Measurements from ENCODE around the gene SULT1A2.
"Not testable (repeated sequence)": the region's sequence is repeated elsewhere in the genome, so short reads cannot be mapped to it uniquely, and the experiment has no call there.

Gene SULT1A2

GRCh38 chr16:28596840-28597691 is at the start of gene SULT1A2:
Gene SULT1A2, minus strand, starts transcription at chr16:28597050. Its CDS starts 1,120 bp downstream, at chr16:28595930.
- DNase-seq: no peak

DNA sequence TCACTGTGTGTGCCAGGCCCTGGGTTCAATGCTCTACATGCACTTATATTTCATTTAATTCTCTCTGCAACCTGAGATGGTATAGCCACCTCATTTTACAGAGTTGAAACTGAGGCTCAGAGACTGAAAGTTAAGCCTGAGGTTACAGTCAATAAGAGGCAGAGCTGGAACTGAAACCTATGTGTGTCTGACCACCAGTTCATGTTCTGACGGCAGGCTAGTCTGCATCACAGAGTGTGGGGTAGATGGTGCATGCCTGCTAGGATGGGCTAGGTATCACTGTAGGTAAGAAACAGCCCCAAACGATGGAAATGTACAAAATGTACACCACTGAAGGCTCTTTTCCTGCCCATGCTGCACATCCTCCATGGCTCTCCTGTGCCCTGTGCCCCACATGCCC is 43.1 kb upstream of the SULT1A2 start:
- not testable (repeated sequence) for DNase-seq

GRCh38 chr16:28638359-28638758 is 41.5 kb upstream of the SULT1A2 start:
- DNase-seq: not testable (repeated sequence)

DNA sequence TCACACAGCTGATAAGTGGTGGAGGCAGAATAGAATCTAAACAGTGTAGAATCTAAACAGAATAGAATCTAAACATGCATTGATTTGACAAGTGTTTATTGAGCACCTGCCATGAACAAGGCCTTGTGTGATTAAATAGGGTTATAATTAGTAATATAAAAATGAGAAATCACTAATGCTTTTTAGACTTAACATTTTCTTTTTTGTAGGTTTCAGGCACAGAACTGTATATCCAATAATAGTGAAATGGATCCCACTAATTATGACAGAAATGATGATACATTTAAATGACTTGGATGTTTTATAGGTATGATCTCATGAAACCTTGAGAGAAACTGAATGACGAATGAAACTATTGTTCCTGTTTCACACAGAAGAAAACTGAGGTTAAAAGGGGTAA is 40.9 kb upstream of the SULT1A2 start, which contains the start of gene NPIPB8:
Gene NPIPB8 (plus strand): TSS at position 301 of the 400 bp plus-strand sequence. CDS start 296 bp downstream, outside the sequence.
- DNase-seq: not testable (repeated sequence)

- DNase-seq: not testable (repeated sequence)
Measured at GRCh38 chr16:28636093-28636823, 39.4 kb upstream of the SULT1A2 start.

- DNase-seq: not testable (repeated sequence)
Measured at GRCh38 chr16:28630905-28631304, 34.1 kb upstream of the SULT1A2 start.

DNA sequence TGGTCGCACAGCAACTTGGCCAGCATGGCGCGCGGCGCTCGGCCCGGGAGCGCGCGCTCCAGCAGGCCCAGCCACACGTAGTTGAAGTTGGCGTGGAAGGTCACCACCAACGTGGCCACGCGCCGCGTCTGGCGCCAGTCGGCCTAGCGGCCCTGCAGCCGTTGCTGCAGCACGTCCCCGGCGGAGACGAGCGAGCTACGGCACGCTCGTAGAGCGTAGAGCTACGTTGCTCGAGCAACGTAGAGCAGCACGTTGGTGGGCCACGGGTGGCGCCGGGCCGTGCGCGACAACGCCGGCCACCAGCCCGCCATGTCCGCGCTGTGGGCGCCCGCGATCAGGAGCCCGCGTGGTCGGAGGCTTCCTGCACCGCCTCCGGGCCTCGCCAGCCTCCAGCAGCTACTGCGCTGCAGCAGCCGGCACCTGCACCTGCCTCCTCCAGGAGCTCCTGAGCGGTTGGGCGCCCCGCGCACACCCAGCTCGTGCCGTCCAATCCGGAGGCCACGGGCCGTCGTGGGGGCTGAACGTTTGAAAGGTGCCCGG is 26.4 kb upstream of the SULT1A2 start:
- DNase-seq: peak; percentile 21 to 55 (median 32)

GRCh38 chr16:28622532-28623171 is 25.8 kb upstream of the SULT1A2 start:
- DNase-seq: not testable (repeated sequence)

- no peak for DNase-seq
Measured at GRCh38 chr16:28621481-28622155, 24.8 kb upstream of the SULT1A2 start.

DNA sequence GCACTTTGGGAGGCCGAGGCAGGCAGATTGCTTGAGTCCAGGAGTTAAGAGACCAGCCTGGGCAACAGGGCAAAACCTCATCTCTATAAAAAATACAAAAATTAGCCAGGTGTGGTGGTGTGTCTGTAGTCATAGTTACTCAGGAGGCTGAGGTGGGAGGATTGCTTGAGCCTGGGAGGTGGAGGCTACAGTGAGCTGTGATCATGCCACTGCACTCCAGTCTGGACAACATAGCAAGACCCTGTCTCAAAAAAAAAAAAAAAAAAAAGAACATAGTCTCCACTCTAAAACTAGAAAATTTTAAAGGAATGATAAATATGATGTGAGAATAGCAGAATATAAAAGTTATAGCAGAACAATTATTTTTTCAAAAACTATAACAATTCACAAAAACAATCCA is 23.5 kb upstream of the SULT1A2 start:
- not testable (repeated sequence) for DNase-seq

GRCh38 chr16:28617874-28618273 is 21.0 kb upstream of the SULT1A2 start:
- peak; percentile 58 to 77 (median 65) for DNase-seq

DNA sequence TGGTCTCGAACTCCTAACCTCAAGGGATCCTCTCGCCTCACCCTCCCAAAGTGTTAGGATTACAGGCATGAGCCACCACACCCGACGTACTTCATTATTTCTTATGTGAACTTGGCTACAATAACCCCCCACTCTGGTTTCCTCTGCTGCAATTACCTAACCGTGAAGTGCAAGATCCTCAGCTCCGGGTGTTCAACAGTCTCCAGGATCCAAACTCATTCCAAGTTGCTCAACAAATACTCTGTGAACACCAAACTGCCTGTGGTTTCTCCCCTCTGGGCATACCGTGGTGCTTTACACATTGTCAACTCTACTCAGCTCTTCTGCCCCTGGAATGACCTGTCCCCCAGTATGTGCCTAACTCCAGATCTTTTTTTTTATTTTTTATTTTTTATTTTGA is 19.8 kb upstream of the SULT1A2 start:
- no peak for DNase-seq

GRCh38 chr16:28616224-28616577 is 19.4 kb upstream of the SULT1A2 start:
- not testable (repeated sequence) for DNase-seq

DNA sequence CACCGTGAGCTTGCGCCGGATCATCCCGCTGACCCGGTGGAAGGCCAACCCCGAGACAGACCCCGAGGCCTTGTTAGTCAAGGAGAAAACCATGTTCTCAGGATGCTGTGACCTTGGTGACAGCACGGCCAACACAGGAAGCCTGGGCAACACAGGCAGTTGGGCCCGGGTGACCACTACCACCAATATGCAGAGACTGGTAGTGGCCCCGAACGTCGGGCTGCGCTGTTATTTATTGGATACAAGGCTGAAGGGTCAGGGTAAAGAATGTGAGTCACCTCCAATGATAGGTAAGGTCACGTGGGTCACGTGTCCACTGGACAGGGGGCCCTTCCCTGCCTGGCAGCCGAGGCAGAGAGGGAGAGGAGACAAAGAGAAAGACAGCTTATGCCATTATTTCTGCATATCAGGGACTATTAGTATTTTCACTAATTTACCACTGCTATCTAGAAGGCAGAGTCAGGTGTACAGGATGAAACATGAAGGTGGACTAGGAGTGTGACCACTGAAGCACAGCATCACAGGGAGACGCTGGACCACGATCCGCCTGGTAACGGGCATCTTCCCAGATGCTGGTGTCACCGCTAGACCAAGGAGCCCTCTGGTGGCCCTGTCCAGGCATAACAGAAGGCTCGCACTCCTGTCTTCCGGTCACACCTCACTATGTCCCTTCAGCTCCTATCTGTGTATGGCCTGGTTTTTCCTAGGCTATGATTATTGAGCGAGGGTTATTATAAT is 18.8 kb upstream of the SULT1A2 start:
- peak; percentile 30 to 48 (median 38) for DNase-seq

GRCh38 chr16:28614561-28614960 is 17.7 kb upstream of the SULT1A2 start:
- not testable (repeated sequence) for DNase-seq

DNA sequence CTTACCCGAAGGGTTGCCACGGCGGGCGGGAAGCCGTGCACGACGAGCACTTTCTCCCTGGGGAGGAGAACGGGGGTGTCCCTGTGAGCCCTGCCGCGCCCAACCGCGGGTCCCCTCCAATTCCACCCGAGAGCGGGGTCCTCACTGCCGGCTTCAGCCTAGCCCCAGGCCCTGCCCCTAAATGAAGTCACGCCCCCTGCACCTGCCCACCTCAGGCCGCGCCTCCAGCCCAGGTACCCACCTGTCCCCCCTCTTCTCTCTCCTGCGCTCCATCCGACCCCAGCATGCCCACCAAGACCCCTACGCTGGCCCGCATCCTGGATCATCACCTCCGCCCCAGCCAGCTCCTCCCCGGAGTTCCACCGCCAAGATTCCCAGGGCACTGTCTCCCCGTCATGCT is 17.1 kb upstream of the SULT1A2 start:
- not testable (repeated sequence) for DNase-seq

GRCh38 chr16:28612359-28613280 is 15.8 kb upstream of the SULT1A2 start:
- not testable (repeated sequence) for DNase-seq

- no peak for DNase-seq
Measured at GRCh38 chr16:28610595-28611191, 13.8 kb upstream of the SULT1A2 start.

DNA sequence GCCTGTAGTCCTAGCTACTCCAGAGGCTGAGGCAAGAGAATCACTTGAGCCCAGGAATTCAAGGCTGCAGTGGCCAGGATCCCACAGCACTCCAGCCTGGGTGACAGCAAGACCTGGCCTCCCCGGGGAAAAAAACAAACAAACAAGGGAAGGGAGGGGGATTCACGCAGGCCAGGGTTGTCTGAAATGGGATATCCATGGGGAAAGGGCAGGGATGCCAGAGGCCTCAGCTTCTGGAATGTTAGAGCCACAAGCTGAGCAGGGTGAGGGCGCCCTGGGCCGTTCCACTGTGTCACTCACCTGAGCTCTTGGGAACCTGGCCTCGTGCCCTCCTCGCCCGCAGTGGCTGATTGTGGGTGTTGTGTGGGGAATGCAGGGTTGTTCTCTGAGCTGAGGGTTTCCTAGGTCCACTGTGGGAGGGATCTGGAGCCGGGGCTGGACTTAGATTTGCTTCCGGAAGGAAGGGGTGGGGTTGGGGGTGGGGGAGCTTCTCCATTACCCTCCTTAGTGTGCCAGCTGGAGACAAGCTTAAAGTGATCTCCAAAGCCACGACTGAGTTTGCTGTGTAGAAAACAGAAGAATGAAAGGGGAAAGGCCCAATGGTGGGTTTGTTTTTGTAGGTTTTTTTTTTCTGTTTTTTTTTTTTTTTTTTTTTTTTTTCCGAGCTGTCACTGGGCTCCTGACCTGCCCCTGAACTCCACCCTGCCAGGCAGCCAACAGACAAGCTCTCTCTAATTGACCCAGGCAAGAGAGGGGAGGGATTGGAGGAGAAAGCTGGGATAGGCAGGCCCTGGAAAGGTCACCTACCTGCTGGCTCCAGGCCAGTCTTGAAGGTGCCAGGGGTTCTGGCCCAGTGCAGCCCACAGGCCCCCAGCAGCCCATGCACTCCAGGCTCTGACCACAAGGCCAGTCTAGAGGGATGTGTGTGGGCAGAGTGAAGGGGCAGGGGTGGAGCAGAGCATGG is 13.1 kb upstream of the SULT1A2 start, which contains the start of gene SULT1A1:
Gene SULT1A1 (minus strand): TSS at position 414 of the 964 bp plus-strand sequence. CDS start 1,189 bp downstream, outside the sequence.
- DNase-seq: peak; percentile 69 to 79 (median 76)
